ENCODE data around the gene BTN1A1. TPM values are rescaled to one million over a fixed set of nuclear protein-coding genes. Genes with fewer than 3 reads are reported as not detected.

The BTN1A1 gene
- total and polyA plus RNA-seq, 4 donors, result 0.06 to 0.26 (median 0.06) TPM; not detected in 1

DNA sequence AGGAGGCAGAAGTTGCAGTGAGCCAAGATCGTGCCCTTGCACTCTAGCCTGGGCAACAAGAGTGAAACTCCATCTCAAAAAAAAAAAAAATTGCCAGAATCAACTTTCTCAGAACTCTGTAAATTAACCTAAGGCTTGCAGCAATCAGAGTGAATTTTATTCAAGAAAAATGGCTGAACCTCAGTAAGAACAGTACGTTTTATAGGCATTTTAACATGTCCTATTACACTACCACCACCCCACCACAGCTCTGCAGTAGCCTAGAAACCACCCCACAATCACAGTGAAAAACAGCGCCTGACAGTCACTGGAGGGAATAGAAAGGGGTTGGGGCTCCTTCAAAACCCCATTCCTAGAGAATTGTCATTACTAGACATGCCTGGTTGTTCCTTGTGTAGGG is 16.4 kb upstream of the BTN1A1 start:
- TF ChIP-seq CTCF (IDR thresholded peaks at IDR 0.05; ENCODE audit: control extremely low read depth, extremely low read depth), result no peak
- Histone ChIP-seq H3K9me3 (ENCODE audit: control insufficient read depth in 4 of 4, insufficient read depth in 3 of 4, low read length in 3 of 4) (peaks cover 0 to 2% (median 0%) of the 10 kb centered on the region in 4 donors), H3K9ac (ENCODE audit: insufficient read depth in 1 of 2, low read length in 2 of 2) (no peak overlapping the region), H3K4me1 (ENCODE audit: control insufficient read depth in 5 of 5, insufficient read depth in 5 of 5, low read length in 5 of 5) (no peaks in the 10 kb centered on the region), H3K4me3 (no peak overlapping the region), H3K36me3 (ENCODE audit: control insufficient read depth in 4 of 4, insufficient read depth in 4 of 4, low read length in 4 of 4) (no peaks in the 10 kb centered on the region), H3K27me3 (ENCODE audit: control insufficient read depth in 3 of 3, insufficient read depth in 3 of 3, low read length in 2 of 3) (no peaks in the 10 kb centered on the region), H3K27ac (ENCODE audit: low read depth in 1 of 2, low read length in 1 of 2) (no peak overlapping the region)
- ATAC-seq (ENCODE audit: insufficient read depth, low FRiP score) (no peak), DNase-seq (no peak)
- WGBS, 2 donors, result 94% methylated on average over 3 of the region's 3 CpGs

GRCh38 chr6:26484161-26484560 is 15.9 kb upstream of the BTN1A1 start:
- no peak overlapping the region for H3K4me3 ChIP-seq
- TF ChIP-seq CTCF (IDR thresholded peaks at IDR 0.05; ENCODE audit: control extremely low read depth, extremely low read depth), result no peak
- DNase-seq (no peak), ATAC-seq (ENCODE audit: insufficient read depth, low FRiP score) (no peak)
- peaks cover 0 to 2% (median 0%) of the 10 kb centered on the region in 4 donors for H3K9me3 ChIP-seq (ENCODE audit: control insufficient read depth in 4 of 4, insufficient read depth in 3 of 4, low read length in 3 of 4)
- no peak overlapping the region for H3K27ac ChIP-seq (ENCODE audit: low read depth in 1 of 2, low read length in 1 of 2)
- H3K4me1 ChIP-seq (ENCODE audit: control insufficient read depth in 5 of 5, insufficient read depth in 5 of 5, low read length in 5 of 5), result no peaks in the 10 kb centered on the region
- H3K36me3 ChIP-seq (ENCODE audit: control insufficient read depth in 4 of 4, insufficient read depth in 4 of 4, low read length in 4 of 4), result no peaks in the 10 kb centered on the region
- no peak overlapping the region for H3K9ac ChIP-seq (ENCODE audit: insufficient read depth in 1 of 2, low read length in 2 of 2)
- 36 to 52% methylated on average over 2 of the region's 2 CpGs for WGBS, 2 donors
- no peaks in the 10 kb centered on the region for H3K27me3 ChIP-seq (ENCODE audit: control insufficient read depth in 3 of 3, insufficient read depth in 3 of 3, low read length in 2 of 3)

- no peaks in the 10 kb centered on the region for H3K27me3 ChIP-seq (ENCODE audit: control insufficient read depth in 3 of 3, insufficient read depth in 3 of 3, low read length in 2 of 3)
- no peak overlapping the region for H3K9ac ChIP-seq (ENCODE audit: insufficient read depth in 1 of 2, low read length in 2 of 2)
- H3K9me3 ChIP-seq (ENCODE audit: control insufficient read depth in 4 of 4, insufficient read depth in 3 of 4, low read length in 3 of 4), result peaks cover 0 to 2% (median 0%) of the 10 kb centered on the region in 4 donors
- 46 to 76% methylated on average over 6 of the region's 6 CpGs for WGBS, 2 donors
- H3K36me3 ChIP-seq (ENCODE audit: control insufficient read depth in 4 of 4, insufficient read depth in 4 of 4, low read length in 4 of 4), result no peaks in the 10 kb centered on the region
- no peak overlapping the region for H3K4me3 ChIP-seq
- no peak overlapping the region for H3K27ac ChIP-seq (ENCODE audit: low read depth in 1 of 2, low read length in 1 of 2)
- no peaks in the 10 kb centered on the region for H3K4me1 ChIP-seq (ENCODE audit: control insufficient read depth in 5 of 5, insufficient read depth in 5 of 5, low read length in 5 of 5)
- TF ChIP-seq CTCF (IDR thresholded peaks at IDR 0.05; ENCODE audit: control extremely low read depth, extremely low read depth), result no peak
- no peak for DNase-seq
- no peak for ATAC-seq (ENCODE audit: insufficient read depth, low FRiP score)
Observed at GRCh38 chr6:26485112-26485780, 14.9 kb upstream of the BTN1A1 start.

DNA sequence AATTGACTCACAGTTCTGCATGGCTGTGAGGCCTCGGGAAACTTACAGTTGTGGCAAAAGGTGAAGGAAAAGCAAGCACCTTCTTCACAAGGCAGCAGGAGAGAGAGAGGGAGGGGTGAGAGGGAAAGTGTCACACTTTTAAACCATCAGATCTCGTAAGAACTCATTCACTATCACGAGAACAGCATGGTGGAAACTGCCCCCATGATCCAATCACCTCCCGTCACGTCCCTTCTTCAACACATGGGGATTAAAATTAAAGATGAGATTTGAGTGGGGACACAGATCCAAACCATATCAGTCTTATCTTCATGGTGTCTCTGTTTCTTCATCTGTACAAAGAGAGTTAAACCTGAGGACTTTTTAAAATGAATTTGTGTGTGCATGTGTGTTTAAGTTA is 13.7 kb upstream of the BTN1A1 start:
- Histone ChIP-seq H3K27me3 (ENCODE audit: control insufficient read depth in 3 of 3, insufficient read depth in 3 of 3, low read length in 2 of 3) (no peaks in the 10 kb centered on the region), H3K4me1 (ENCODE audit: control insufficient read depth in 5 of 5, insufficient read depth in 5 of 5, low read length in 5 of 5) (no peaks in the 10 kb centered on the region), H3K9ac (ENCODE audit: insufficient read depth in 1 of 2, low read length in 2 of 2) (no peak overlapping the region), H3K4me3 (no peak overlapping the region), H3K36me3 (ENCODE audit: control insufficient read depth in 4 of 4, insufficient read depth in 4 of 4, low read length in 4 of 4) (no peaks in the 10 kb centered on the region), H3K27ac (ENCODE audit: low read depth in 1 of 2, low read length in 1 of 2) (no peak overlapping the region), H3K9me3 (ENCODE audit: control insufficient read depth in 4 of 4, insufficient read depth in 3 of 4, low read length in 3 of 4) (peaks cover 0 to 2% (median 0%) of the 10 kb centered on the region in 4 donors)
- ATAC-seq (ENCODE audit: insufficient read depth, low FRiP score) (no peak), DNase-seq (no peak)
- 85 to 89% methylated on average over 5 of the region's 5 CpGs for WGBS, 2 donors
- no peak for TF ChIP-seq CTCF (IDR thresholded peaks at IDR 0.05; ENCODE audit: control extremely low read depth, extremely low read depth)

Measured in lung (tissue), 12 donors.